ENCODE data around the gene HNF1B.
"Not testable (repeated sequence)": the region's sequence is repeated elsewhere in the genome, so short reads cannot be mapped to it uniquely, and the experiment has no call there.

Gene HNF1B

GRCh38 chr17:37744961-37745800, at the start of gene HNF1B:
Gene HNF1B, minus strand, starts transcription at chr17:37745059. Its CDS starts 175 bp downstream, at chr17:37744884.
- no peak for DNase-seq

GRCh38 chr17:37792787-37793186, 47.9 kb upstream of the HNF1B start:
- no peak for DNase-seq

GRCh38 chr17:37791447-37792399, 46.9 kb upstream of the HNF1B start:
- DNase-seq = no peak

GRCh38 chr17:37789771-37790541, 45.1 kb upstream of the HNF1B start:
- DNase-seq = no peak

GRCh38 chr17:37789021-37789565, 44.2 kb upstream of the HNF1B start:
- DNase-seq = no peak

- DNase-seq = no peak
Measured at GRCh38 chr17:37788526-37788925, 43.7 kb upstream of the HNF1B start.

- no peak for DNase-seq
Measured at GRCh38 chr17:37787055-37787757, 42.3 kb upstream of the HNF1B start.

GRCh38 chr17:37786481-37786880, 41.6 kb upstream of the HNF1B start:
- DNase-seq = no peak

- not testable (repeated sequence) for DNase-seq
Measured at GRCh38 chr17:37782460-37782859, 37.6 kb upstream of the HNF1B start.

GRCh38 chr17:37781451-37781850, 36.6 kb upstream of the HNF1B start:
- DNase-seq = no peak

- no peak for DNase-seq
Measured at GRCh38 chr17:37779554-37779953, 34.7 kb upstream of the HNF1B start.

GRCh38 chr17:37774504-37774903, 29.6 kb upstream of the HNF1B start:
- DNase-seq = no peak

GRCh38 chr17:37772982-37773381, 28.1 kb upstream of the HNF1B start:
- DNase-seq = no peak

- DNase-seq = no peak
Measured at GRCh38 chr17:37770631-37771518, 26.0 kb upstream of the HNF1B start.

- no peak for DNase-seq
Measured at GRCh38 chr17:37769050-37769449, 24.2 kb upstream of the HNF1B start.

GRCh38 chr17:37768438-37768837, 23.6 kb upstream of the HNF1B start:
- no peak for DNase-seq

GRCh38 chr17:37766971-37767370, 22.1 kb upstream of the HNF1B start:
- DNase-seq = no peak

- no peak for DNase-seq
Measured at GRCh38 chr17:37764383-37764782, 19.5 kb upstream of the HNF1B start.

- no peak for DNase-seq
Measured at GRCh38 chr17:37762666-37763065, 17.8 kb upstream of the HNF1B start.

- no peak for DNase-seq
Measured at GRCh38 chr17:37761961-37762360, 17.1 kb upstream of the HNF1B start.

- DNase-seq = no peak
Measured at GRCh38 chr17:37761059-37761458, 16.2 kb upstream of the HNF1B start.
